HG03066 (cell line): ENCODE results near the gene IL1RAPL2.
"Not testable (repeated sequence)": the region's sequence is repeated elsewhere in the genome, so short reads cannot be mapped to it uniquely, and the experiment has no call there.

Experiments
- ATAC-seq: cut with Tn5 transposase; IDR thresholded peaks from one replicate; pipeline ENCODE4 v1.9.1; 2021; ENCODE audit warnings: low read depth; ENCODE audit not compliant: unreplicated experiment

The IL1RAPL2 gene

GRCh38 chrX:105006103-105006502 is 440.1 kb downstream of the IL1RAPL2 start:
- ATAC-seq = no peak

- no peak for ATAC-seq
Measured at GRCh38 chrX:105006996-105007395, 441.0 kb downstream of the IL1RAPL2 start.

DNA sequence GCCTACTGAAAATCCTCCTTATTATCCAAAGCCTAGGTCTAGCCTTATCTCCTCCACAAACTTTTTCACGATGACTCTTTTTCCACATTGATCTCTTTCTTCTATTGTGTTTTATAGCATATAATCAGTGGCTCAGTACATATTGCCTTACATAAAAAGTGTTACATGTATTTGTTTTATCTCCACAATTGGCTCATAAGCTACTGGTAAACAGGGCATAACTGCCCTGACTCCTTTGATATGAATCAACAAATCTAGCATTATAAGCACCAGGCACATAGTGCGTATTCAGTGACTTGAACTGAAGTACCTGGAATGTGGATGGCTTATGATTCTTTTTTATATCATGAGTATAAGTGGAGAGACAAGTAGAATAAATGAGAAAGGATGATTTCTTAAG is 447.7 kb downstream of the IL1RAPL2 start:
- ATAC-seq = no peak

- ATAC-seq = no peak
Measured at GRCh38 chrX:105017641-105018040, 451.6 kb downstream of the IL1RAPL2 start.

DNA sequence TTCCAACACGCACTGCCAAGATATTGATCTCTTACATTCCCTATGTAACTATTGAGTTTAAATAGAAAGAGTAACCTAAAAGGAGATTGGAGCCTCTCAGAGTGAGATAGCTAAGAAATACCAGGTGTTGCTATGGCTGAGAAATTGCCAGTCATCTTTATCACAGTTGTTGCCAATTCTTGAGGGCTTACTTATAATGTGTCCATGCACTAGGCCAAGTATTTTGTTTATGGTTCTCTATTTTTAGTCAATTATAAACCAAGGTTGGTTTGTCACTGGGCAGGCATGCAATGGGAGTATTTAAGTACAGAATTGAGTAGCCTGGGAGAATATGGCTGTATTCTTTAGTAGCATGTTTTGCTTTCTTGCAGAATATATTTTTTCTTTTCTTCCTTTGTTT is 452.9 kb downstream of the IL1RAPL2 start:
- no peak for ATAC-seq

DNA sequence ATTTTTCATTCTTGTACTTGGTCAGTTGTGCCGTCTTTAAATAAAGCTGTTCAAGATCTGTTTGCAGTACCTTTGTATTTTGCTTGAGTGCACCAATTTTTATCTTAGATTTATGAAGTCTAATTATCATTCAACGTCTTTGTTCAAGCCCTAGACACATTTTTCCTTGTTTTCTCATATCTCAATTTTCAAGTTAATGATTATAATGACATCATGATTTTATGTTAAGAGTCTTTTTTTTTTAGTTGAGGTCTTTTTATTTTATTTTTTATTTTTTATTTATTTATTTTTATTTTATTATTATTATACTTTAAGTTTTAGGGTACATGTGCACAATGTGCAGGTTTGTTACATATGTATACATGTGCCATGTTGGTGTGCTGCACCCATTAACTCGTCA is 463.0 kb downstream of the IL1RAPL2 start:
- ATAC-seq = not testable (repeated sequence)

DNA sequence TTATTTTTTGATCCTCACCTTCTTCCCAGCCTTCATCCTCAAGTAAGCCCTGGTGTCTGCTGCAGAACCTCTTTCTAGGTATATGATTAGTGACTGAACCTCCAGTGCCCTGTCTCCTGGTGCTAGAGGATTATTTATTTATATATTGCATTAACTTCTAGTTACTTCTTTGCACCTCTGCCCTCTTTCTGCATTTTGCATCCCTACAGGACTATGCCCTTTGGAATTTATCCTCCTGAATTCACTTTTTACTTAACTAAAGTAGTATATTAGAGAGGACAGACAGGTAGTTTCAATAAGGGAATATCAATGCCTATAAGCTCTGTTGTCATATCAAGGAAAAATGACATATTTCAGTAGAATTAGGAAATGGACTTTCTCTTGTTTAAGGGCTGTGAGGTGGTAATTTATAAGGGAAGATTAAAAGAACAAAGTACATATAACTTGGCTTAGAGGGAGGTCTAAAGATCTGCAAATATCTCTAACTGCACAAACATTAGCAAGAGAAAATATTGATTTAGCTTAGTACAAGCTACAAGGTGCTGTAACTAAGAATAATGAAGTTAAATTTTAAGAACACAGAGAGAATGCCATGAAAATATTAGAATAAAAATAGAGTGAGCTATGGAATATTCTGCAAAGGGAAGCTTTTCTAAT is 472.8 kb downstream of the IL1RAPL2 start:
- no peak for ATAC-seq

DNA sequence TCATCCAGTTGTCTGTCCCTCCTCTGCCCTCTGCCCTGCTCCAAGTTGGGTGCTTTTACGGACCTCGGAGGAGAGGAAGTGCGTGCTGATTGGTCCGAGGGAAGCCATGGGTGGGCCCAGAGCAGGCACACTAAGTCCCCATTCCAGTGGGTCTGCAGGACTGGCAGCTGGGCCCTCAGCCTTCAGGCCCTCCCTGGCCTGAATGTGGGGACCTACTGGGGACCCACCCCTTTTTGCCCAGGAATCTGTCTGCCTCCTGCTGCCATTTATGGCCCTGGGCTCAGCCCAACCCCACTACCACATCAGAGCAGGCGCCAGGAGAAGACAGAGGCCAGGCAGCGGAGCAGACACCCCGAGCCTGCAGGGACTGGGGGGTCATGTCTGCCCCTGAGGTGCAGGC is 484.9 kb downstream of the IL1RAPL2 start:
- ATAC-seq = no peak

- ATAC-seq = no peak
Measured at GRCh38 chrX:105051364-105051763, 485.4 kb downstream of the IL1RAPL2 start.

DNA sequence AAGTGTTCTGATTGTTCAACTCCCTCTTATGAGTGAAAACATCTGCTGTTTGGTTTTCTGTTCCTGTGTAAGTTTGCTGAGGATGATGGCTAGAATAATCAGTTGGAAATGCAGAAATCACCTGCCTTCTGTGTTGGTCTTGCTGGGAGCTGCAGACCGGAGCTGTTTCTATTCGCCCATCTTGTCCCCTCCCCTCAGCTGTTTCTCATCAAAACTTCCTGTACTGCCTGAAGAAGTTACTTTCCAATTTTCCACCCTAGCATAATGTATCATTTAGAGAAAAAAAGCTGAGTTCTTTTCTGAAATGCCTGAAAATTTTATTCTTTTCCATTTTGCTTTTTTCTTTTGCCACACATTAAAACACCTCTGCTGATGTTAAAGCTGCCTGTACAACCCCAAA is 486.9 kb downstream of the IL1RAPL2 start:
- ATAC-seq = no peak

- no peak for ATAC-seq
Measured at GRCh38 chrX:105063743-105064142, 497.7 kb downstream of the IL1RAPL2 start.

GRCh38 chrX:105098201-105098600 is 532.2 kb downstream of the IL1RAPL2 start:
- ATAC-seq = no peak

DNA sequence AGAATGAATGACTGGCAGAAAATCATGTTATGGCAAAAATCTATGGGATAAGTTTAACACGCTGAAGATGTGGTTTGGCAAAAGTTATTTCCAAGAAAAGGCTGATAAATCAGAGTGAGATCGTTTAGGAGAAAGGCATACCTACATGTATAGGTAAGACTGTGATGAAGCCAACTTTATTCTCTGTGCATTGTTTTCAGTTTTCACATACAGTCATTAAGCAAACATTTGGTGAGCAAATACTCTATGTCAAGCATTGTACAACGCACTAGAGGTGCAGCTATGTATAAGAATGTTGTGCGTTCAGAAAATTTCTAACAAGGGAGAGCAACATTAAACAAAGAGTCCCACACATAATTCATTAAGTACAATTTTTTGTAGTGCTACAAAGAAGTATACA is 532.8 kb downstream of the IL1RAPL2 start:
- ATAC-seq = no peak

GRCh38 chrX:105101378-105101777 is 535.4 kb downstream of the IL1RAPL2 start:
- no peak for ATAC-seq

DNA sequence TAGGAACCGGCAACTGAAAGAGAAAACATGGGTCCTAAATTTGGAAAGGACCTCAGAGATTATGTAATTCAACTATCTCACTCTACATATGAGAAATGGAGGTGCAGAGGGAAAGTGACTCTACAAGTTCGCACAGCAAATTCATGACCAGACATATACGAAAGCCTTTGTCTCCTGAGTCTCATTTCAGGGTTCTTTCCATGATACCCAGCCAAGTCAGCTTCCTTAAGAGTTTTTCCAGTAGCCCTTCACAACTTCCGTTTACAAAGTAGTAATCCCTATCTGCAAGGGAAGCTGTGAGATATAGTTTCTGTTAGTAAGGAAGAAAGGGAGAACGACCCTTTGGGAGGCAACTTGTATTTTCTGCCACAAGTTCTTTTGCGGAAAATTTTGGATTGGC is 543.9 kb downstream of the IL1RAPL2 start:
- no peak for ATAC-seq

DNA sequence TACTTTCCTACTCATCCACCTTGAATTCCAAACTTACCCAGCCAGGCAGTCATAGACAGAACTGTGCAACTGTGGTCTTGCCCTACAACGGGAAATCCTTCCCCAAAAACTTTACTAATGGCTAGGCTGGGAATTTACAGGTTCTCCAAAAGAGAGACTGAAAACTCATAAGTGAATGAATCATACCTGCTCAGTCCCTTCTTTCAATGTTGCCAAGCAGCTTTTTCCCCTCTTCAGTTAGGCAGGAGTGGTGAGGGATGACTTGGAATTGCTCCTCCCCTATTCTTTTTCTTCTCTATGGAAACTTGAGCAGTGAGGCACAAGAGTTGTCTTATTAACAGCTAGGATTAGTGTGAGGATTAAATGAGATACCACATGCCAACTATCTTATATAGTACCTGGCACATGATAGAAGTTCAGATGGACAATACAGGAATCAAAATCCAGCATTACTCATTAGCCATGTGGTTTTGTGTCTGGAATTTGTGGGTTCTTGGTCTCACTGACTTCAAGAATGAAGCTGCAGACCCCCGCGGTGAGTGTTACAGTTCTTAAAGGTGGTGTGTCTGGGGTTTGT is 548.6 kb downstream of the IL1RAPL2 start:
- no peak for ATAC-seq

GRCh38 chrX:105115596-105116320 is 549.8 kb downstream of the IL1RAPL2 start:
- not testable (repeated sequence) for ATAC-seq

DNA sequence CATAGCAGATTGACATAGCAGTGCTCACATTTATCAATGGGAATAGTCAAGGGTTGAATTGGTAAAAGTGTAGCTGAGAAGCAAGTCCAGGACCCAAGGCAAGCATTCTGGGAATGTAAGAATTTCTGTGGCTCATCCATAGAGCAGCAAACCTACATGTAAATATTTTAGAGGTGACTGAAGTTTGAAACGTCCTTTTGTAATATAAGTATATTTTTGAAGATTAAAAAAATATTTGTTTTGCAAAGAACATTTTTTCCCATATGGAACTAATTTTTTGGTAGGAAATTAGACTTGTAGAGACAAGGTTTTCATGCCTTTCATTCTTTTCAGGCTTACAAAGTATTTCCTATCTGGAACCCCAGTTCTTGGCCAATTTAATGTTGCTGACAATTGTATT is 550.5 kb downstream of the IL1RAPL2 start:
- no peak for ATAC-seq

GRCh38 chrX:105117621-105118020 is 551.6 kb downstream of the IL1RAPL2 start:
- no peak for ATAC-seq

DNA sequence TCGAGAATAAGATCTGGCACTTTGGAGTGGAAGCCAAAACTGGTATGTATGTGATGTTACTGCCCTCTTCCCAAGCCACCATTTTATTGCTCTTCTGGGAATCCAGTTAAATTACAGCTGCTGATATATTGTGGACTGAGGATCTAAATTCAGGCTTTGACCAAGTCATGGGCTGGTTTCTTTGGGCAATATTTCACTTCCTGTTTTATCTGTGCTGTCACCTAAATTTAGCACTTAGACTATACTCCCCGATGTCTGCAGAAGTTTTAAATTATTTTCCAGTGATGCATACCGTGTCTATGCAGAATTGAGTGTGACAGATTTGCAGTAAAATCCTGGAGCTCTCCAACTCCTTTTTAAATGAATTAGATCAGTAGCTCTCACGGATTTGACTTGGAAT is 554.5 kb downstream of the IL1RAPL2 start:
- no peak for ATAC-seq

- ATAC-seq = no peak
Measured at GRCh38 chrX:105121186-105121585, 555.2 kb downstream of the IL1RAPL2 start.

DNA sequence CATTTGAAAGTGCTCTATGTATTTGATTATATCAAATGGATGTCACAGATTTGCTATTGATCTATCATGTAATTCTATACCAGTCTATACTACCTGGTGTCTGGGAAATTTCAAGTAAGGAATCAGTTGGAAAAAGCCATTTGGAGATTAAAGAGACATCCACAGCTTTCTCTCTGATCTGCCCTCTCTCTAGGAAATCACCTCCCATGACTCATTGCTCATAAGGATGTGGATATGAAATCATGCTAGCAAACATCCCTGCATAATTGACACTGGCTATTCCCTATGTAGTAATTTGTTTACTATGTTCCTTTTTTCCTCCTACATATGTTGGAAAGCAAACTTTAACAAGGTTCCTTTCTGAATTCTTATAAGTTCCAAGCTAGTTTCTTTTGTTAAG is 560.2 kb downstream of the IL1RAPL2 start:
- ATAC-seq = no peak
